ENCODE results near the gene HNRNPM.

The HNRNPM gene

DNA sequence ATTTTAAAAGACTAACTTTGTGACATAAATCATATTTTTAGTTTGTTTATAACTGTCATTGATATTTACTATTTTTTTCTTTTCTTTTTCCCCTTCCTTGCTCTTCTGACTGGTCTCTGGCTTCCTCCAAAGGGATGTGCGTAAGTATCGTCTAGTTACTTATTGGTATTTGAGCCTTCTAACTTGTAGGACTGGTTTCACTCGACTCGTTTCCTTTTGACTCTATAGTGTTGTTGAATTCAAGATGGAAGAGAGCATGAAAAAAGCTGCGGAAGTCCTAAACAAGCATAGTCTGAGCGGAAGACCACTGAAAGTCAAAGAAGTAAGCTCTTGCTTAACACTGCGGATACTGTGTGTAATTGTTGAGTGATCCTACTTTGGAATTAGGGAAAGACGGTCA lies 18.6 kb downstream of the HNRNPM start:
- TF ChIP-seq GLIS3 (CRISPR knock-in tag; IDR thresholded peaks at IDR 0.05) (no peak), OSR1 (CRISPR knock-in tag; IDR thresholded peaks at IDR 0.05) (no peak), ZNF70 (CRISPR knock-in tag; IDR thresholded peaks at IDR 0.05) (no peak), SNAI2 (CRISPR knock-in tag; IDR thresholded peaks at IDR 0.05) (no peak), ZNF8 (CRISPR knock-in tag; IDR thresholded peaks at IDR 0.05) (no peak), PPARA (CRISPR knock-in tag; IDR thresholded peaks at IDR 0.05; ENCODE audit: borderline replicate concordance) (no peak)
- TF ChIP-seq, protein P1, sequence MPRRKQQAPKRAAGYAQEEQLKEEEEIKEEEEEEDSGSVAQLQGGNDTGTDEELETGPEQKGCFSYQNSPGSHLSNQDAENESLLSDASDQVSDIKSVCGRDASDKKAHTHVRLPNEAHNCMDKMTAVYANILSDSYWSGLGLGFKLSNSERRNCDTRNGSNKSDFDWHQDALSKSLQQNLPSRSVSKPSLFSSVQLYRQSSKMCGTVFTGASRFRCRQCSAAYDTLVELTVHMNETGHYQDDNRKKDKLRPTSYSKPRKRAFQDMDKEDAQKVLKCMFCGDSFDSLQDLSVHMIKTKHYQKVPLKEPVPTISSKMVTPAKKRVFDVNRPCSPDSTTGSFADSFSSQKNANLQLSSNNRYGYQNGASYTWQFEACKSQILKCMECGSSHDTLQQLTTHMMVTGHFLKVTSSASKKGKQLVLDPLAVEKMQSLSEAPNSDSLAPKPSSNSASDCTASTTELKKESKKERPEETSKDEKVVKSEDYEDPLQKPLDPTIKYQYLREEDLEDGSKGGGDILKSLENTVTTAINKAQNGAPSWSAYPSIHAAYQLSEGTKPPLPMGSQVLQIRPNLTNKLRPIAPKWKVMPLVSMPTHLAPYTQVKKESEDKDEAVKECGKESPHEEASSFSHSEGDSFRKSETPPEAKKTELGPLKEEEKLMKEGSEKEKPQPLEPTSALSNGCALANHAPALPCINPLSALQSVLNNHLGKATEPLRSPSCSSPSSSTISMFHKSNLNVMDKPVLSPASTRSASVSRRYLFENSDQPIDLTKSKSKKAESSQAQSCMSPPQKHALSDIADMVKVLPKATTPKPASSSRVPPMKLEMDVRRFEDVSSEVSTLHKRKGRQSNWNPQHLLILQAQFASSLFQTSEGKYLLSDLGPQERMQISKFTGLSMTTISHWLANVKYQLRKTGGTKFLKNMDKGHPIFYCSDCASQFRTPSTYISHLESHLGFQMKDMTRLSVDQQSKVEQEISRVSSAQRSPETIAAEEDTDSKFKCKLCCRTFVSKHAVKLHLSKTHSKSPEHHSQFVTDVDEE (CRISPR knock-in tag; IDR thresholded peaks at IDR 0.05) = no peak
- TF ChIP-seq, protein P2, sequence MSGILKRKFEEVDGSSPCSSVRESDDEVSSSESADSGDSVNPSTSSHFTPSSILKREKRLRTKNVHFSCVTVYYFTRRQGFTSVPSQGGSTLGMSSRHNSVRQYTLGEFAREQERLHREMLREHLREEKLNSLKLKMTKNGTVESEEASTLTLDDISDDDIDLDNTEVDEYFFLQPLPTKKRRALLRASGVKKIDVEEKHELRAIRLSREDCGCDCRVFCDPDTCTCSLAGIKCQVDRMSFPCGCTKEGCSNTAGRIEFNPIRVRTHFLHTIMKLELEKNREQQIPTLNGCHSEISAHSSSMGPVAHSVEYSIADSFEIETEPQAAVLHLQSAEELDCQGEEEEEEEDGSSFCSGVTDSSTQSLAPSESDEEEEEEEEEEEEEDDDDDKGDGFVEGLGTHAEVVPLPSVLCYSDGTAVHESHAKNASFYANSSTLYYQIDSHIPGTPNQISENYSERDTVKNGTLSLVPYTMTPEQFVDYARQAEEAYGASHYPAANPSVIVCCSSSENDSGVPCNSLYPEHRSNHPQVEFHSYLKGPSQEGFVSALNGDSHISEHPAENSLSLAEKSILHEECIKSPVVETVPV (CRISPR knock-in tag; IDR thresholded peaks at IDR 0.05) = no peak
- no peak for ATAC-seq

DNA sequence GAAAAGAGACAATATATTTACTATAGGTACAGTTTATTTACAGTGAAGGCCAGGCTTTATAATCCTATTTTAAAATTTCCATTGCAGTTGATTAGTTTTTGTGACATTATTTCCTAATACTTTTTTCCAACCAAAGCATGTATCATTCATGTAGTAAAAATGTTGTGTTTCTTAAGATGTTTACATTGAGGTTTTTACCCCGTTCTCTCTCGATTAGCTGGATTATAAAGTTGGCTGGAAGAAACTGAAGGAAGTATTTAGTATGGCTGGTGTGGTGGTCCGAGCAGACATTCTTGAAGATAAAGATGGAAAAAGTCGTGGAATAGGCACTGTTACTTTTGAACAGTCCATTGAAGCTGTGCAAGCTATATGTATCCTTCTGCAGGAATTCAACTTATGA lies 21.2 kb downstream of the HNRNPM start:
- TF ChIP-seq CSDC2 (CRISPR knock-in tag; IDR thresholded peaks at IDR 0.05) (no peak), ZNF8 (CRISPR knock-in tag; IDR thresholded peaks at IDR 0.05) (no peak), TCF4 (CRISPR knock-in tag; IDR thresholded peaks at IDR 0.05; ENCODE audit: borderline replicate concordance) (no peak), ARNTL (CRISPR knock-in tag; IDR thresholded peaks at IDR 0.05; ENCODE audit: borderline replicate concordance, low read depth) (no peak), ESRRG (CRISPR knock-in tag; IDR thresholded peaks at IDR 0.05) (no peak)
- TF ChIP-seq, protein P3, sequence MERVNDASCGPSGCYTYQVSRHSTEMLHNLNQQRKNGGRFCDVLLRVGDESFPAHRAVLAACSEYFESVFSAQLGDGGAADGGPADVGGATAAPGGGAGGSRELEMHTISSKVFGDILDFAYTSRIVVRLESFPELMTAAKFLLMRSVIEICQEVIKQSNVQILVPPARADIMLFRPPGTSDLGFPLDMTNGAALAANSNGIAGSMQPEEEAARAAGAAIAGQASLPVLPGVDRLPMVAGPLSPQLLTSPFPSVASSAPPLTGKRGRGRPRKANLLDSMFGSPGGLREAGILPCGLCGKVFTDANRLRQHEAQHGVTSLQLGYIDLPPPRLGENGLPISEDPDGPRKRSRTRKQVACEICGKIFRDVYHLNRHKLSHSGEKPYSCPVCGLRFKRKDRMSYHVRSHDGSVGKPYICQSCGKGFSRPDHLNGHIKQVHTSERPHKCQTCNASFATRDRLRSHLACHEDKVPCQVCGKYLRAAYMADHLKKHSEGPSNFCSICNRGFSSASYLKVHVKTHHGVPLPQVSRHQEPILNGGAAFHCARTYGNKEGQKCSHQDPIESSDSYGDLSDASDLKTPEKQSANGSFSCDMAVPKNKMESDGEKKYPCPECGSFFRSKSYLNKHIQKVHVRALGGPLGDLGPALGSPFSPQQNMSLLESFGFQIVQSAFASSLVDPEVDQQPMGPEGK (CRISPR knock-in tag; IDR thresholded peaks at IDR 0.05; ENCODE audit: borderline replicate concordance) = no peak
- no peak for ATAC-seq

DNA sequence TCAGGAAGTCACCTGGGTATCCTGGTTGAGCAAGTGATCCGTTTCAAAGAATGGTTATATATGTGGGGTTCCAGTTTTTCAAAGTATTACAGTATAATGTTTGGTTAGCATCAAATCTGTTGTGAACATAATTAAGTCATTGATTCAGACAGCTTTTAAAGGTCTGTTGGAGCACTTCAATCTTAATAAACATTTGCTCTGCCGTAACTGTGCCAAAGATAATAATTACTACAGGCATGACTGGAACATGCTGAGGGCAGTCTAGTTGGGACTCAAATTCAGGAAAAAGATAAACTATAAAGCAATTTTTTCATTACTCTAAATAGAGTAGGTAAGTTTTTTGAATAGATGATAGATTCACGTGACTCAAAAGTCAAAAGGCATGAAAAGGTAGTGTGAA lies 23.3 kb downstream of the HNRNPM start:
- no peak for ATAC-seq
- no peak for TF ChIP-seq ZC3H10 (CRISPR knock-in tag; IDR thresholded peaks at IDR 0.05)
- no peak for TF ChIP-seq TCF4 (CRISPR knock-in tag; IDR thresholded peaks at IDR 0.05; ENCODE audit: borderline replicate concordance)
- no peak for TF ChIP-seq ARNTL (CRISPR knock-in tag; IDR thresholded peaks at IDR 0.05; ENCODE audit: borderline replicate concordance, low read depth)
- TF ChIP-seq GLIS3 (CRISPR knock-in tag; IDR thresholded peaks at IDR 0.05) = no peak
- TF ChIP-seq BACH2 (CRISPR knock-in tag; IDR thresholded peaks at IDR 0.05; ENCODE audit: borderline replicate concordance) = no peak
- no peak for TF ChIP-seq ZFP30 (CRISPR knock-in tag; IDR thresholded peaks at IDR 0.05)

DNA sequence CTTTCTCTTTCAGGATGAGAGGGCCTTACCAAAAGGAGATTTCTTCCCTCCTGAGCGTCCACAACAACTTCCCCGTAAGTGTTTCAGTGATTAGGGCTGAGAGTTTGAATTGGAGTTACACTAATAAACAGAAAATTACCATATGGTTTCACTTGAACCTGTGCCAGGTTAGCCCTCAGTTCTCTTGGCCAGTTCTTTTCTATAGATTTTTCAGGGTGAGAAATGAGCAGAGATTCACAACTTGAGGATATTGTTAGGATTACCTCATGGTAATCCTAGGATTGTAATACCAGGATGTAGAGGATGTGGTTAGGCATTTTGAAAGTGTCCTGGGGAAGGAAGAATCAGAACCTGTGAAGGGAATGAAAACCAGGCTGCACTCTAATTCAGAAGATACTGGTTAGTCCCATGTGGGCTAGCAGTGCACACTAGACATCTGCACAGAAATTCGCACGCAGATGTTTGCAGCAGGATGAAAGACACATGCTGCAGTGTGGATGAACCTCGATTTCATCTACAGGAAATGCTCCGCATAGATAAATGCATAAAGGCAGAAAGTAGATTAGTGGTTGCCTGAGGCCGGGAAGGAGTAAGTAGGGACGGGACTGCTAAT lies 24.1 kb downstream of the HNRNPM start:
- TF ChIP-seq TCF4 (CRISPR knock-in tag; IDR thresholded peaks at IDR 0.05; ENCODE audit: borderline replicate concordance) = peak; percentile 54; the same call in 1 of the 2 replicates
- TF ChIP-seq ZC3H10 (CRISPR knock-in tag; IDR thresholded peaks at IDR 0.05) = no peak
- ATAC-seq = peak; percentile 33; the same call in 1 of the 3 replicates

DNA sequence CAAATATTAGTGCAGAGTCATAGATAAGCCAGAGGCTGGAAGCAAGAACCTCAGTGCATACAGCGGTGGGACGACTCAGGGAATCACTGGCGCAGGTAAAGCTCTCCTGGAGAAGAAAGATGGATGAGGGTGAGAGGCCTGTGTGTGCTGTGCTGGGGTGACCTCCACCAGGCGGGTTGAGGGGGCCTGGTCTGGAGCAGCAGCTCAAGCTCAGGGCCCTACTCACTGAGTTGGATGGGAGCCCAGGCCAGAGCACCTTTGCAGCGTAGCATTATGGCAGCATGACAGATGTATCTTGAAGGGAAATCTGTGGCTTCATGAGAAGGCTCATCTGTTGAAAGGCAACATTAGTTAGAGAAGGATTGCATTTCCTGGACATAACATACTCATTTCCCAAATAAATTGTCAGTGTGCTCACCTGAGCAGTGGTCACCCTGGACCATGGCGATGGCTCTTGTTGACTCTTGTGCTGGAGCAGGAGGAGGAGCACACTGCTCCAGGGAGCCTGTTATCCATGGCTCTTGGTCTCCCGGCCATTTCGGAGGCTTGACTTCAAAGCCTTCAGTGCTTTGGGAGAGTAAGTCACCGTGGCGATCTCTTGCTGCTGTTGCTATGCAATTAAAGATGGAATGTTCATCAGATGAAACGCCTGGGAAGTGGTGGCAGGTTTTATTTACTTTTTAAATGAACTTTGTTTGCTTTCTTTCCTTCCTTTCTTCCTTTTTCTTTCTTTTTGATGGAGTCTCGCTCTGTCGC lies 25.0 kb downstream of the HNRNPM start:
- TF ChIP-seq, protein P4, sequence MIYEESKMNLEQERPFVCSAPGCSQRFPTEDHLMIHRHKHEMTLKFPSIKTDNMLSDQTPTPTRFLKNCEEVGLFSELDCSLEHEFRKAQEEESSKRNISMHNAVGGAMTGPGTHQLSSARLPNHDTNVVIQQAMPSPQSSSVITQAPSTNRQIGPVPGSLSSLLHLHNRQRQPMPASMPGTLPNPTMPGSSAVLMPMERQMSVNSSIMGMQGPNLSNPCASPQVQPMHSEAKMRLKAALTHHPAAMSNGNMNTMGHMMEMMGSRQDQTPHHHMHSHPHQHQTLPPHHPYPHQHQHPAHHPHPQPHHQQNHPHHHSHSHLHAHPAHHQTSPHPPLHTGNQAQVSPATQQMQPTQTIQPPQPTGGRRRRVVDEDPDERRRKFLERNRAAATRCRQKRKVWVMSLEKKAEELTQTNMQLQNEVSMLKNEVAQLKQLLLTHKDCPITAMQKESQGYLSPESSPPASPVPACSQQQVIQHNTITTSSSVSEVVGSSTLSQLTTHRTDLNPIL (CRISPR knock-in tag; IDR thresholded peaks at IDR 0.05; ENCODE audit: low read depth) = no peak
- TF ChIP-seq, protein P1 (CRISPR knock-in tag; IDR thresholded peaks at IDR 0.05) = no peak

More for the DNA sequence above, 25.0 kb downstream of the HNRNPM start:
- ATAC-seq = peak; percentile 16; the same call in 1 of the 3 replicates

Data from SK-N-SH treated with all-trans-retinoic acid at 6 μM for 48 hours (cell line).